Globus pallidus (tissue), 1 donor: ENCODE data around the gene PTPRG.

ENCODE experiments used
- DNase-seq: peaks from one replicate; pipeline ENCODE4 v3.0.0-alpha.2; 2015; ENCODE audit warnings: low spot score

Gene PTPRG

DNA sequence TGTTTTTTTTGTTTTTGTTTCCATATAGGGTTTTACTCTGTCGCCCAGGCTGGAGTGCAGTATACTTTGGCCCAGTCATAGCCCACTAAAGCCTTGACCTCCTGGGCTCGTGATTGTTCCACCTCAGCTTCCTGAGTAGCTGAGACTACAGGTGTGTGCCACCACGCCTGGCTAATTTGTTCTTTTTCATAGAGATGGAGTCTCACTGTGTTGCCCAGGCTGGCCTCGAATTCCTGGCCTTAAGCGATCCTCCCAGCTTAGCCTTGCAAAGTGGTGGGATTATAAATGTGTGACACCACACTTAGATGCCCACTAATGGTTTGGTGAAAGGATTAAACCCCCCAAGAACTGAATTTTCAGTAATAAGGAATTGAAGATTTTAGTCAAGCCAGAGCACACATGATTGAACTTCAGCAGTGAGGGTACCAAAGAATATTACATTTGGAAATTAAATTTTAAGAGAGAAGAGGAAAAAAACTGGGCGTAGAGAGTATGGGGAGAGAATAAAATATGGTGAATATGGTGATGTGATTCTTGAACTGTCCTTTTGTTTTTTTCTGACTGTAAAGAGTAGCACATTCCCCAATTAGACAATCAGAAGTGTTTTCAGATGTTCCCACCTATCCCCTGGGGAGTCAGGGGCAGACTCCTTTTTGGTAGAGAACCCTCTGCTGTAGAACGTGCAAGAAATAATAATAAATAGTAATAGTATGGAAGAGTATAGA lies 208.1 kb downstream of the PTPRG start:
- no peak for DNase-seq

DNA sequence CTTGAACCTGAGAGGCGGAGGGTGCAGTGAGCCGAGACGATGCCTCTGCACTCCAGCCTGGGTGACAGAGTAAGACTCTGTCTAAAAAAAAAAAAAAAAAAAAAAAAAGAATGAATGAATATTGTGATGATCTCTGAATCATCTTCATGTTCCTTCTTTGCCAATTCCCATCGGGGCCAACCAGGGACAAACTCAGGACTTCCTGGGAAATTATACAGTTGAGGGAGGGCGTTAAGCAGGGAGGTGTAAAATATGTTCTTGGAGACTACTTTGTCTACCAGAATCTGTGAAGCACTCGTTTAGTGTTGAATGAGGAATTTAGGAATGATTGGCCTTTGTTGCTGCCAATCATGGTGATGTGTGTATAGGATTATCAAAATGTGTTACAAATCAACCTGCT lies 210.6 kb downstream of the PTPRG start:
- DNase-seq: no peak

DNA sequence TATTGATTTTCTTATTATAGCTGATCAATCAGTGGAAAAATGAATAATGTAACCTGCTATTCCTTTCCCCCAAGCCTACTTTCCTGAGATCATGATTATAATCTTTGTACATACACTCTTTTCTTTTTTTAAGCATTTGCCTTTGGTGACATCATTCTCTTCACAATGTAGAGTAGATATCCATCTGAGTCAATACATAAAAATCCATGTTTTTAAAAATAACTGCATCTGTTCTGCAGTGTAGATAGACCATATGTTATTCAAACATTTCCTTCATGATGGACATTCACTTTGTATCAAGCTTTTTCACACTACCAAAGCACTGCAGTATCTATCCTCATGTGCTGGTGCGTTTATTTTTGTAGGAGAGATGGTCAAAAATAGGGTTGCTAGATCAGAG lies 211.1 kb downstream of the PTPRG start:
- DNase-seq: no peak

DNA sequence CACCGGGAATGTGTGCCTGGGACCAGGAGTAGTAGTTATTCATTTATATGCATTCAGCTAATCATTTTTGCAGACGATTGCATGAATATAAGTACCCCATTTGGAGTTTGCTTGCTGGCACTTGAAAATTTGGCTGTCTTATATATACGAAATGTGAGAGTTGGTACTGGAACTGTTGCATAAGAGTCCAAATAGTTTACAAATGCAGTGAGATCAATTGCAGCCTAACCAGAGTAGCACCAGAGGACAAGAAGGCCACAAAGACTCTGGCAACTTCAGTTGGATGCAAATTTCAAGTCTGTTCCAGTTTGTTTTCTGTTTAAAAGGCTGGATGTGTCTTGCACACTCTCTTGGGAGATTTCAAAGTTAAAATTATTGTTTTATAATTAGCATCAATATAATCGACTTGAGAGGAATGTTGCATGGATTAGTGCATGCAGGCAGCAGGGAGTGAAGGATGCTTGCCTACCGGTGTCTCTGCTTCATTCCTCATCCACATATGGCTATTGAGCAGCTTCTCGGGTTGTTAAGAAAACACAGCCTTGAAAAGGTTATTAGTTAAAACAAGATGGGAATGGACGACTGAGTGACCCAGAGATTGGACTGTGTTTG lies 213.0 kb downstream of the PTPRG start:
- DNase-seq: no peak

DNA sequence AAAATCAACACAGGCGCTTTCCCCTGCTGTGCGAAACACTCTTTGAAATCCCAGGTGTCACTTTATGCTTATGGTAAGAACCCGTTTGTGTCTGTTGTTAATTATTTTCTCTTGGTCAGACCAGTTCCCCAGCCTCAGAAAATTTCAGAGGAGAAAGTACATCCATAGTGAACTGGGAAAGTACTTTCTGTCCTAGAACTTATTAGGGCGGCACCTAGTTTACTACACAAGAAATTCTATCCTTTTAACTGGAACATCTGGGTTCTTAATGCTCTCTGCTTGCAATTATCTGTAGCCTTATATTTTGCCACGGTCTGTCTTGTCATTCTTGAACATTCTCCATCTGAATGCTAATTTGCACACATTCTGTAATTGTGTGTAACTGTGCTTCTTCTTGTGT lies 215.0 kb downstream of the PTPRG start:
- no peak for DNase-seq

DNA sequence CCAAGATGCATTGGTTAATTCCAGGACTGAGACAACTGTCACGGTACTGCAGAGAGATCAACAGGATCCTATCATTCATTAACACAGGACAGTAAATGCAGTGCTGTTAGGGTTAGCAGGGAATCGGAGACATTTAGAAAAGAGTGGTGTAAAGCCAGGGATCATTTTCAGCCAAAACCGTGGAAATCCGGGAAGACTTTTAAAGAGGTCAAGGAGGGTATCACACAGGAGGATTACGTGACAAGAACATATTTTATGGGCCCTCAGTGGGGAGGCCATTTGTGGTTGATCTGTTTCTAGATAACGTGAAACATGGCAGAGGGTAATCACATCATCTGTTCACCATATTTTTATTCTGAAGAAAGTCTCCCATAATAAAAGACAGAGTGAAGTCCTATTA lies 216.1 kb downstream of the PTPRG start:
- no peak for DNase-seq

GRCh38 chr3:61778095-61778494 lies 216.7 kb downstream of the PTPRG start:
- no peak for DNase-seq

GRCh38 chr3:61780016-61780415 lies 218.6 kb downstream of the PTPRG start:
- no peak for DNase-seq

DNA sequence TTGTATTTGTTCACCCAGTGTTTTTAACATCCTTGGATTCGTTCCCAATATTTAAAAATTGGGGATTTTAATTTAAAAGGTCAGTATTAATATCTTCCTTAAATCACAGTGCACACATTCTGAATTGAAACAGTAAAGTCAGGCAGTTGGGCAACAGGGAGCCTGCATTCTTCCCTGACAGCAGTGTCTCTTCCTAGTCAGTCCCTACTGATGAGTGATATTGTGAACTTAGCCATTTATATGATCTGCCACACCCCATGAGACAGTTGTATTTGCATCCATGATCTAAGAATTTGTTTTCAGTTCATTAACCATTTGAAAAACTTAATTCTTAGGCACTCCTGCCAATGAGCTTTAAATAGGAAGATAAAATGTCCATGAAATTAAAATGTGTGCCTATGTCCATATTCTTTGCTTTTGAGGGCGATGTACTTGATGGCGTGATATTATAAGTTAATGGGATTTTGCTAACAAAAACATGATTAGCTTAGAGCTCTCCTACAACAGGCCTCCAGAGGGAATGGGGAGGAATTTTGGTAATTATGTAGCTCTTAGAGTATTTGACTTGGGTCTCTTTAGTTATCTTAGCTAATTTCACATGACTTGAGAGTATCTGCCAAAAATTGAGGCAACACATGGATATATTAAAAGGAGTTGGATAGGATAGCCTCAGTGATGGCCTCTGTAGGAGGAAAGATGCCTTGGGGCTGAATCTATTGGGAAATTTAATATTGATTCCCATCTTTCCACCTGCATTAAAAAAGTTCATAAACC lies 219.3 kb downstream of the PTPRG start:
- DNase-seq: no peak

GRCh38 chr3:61783993-61784718 lies 222.8 kb downstream of the PTPRG start:
- DNase-seq: no peak

- no peak for DNase-seq
These were observed 227.5 kb downstream of the PTPRG start for GRCh38 chr3:61788623-61789507.

- DNase-seq: no peak
These were observed 228.5 kb downstream of the PTPRG start for GRCh38 chr3:61789861-61790260.

GRCh38 chr3:61790411-61790810 lies 229.0 kb downstream of the PTPRG start:
- no peak for DNase-seq

GRCh38 chr3:61793056-61793455 lies 231.7 kb downstream of the PTPRG start:
- no peak for DNase-seq

DNA sequence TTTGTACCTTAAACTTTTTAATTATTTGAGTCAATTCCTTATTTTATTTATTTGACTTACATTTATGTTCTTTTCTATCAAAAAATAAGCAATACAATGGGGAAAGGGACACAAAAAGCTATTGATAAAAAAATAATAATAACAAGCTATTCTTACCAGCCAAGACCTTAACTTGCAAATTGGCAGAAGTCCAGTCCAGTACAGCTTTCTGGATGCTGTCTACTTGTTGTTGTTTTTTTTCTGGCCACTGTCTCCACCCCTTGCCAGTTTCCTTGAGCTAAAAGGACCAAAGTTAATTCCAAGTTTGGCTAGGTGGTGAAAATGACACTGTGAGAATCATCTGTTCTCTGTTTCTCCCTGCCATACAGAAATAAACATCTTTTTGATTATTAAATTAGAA lies 232.2 kb downstream of the PTPRG start:
- DNase-seq: no peak

GRCh38 chr3:61794341-61794740 lies 233.0 kb downstream of the PTPRG start:
- DNase-seq: no peak

GRCh38 chr3:61794961-61795360 lies 233.6 kb downstream of the PTPRG start:
- no peak for DNase-seq

GRCh38 chr3:61796088-61796680 lies 234.8 kb downstream of the PTPRG start:
- DNase-seq: no peak

DNA sequence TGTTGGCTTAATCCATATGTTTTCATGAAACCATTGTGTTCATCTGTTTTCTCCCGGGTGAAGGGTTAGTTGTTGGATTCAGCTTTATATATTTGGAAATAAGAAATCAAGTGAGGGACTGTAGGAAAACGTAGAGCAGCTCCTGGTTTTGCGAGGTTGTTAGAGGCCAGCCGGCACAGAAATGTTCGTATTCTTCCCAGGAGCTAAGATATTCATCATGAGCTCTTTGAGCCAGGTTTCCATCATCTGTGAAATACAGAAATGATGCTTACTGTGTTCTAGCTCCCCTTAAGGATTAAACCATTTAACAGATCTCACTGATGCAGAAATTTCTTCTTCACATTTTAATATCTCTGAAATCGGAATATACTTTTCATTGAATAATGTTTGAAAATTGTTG lies 235.5 kb downstream of the PTPRG start:
- no peak for DNase-seq

DNA sequence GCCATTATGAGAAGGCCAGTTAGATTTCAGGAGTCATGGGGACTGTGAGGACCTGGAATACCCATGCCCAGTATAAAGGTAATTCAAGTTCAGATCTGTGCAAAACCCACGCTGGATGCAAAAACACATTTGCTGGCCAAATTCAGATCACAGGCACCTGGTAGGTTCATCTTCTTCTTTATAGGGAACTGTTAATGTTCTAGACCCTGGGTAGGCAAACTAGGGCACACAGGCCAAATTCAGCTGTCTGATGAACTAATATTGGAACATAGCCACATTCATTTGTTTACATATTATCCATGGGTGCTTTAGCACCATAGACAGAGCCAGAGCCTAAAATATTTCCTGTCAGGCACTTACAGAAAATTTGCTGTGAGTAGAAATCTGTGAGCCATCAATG lies 241.4 kb downstream of the PTPRG start:
- DNase-seq: no peak

DNA sequence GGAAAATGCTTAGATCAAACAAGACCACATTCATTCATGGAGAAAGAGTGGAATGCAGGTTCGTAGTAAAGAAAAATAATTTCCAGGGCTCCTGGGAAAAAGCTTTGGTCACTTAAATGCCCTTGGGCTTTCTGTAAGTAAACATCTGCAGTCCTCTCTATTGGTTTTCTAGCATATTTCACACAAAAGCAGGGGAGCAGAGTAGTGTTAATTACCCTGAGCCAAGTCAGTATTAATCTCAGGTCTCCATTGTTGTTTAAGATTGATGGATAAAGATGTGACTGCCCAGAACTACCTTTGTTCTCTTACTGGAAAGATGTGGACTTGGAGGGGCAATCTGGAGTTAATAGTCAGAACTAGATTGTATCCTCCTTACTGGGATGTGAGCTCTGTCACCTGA lies 242.6 kb downstream of the PTPRG start:
- DNase-seq: no peak
